HepG2 (cell line): Measurements from ENCODE around the gene SYNJ2. TPM values are rescaled to one million over a fixed set of nuclear protein-coding genes. Genes with fewer than 3 reads are reported as not detected.

ENCODE experiments used
- KDM5B ChIP-seq: sonication (generic); formaldehyde crosslinking; IDR thresholded peaks from 2 replicates; pipeline ENCODE4 v1.4.0; 2020; ENCODE audit warnings: missing genetic modification reagents, mild to moderate bottlenecking, borderline replicate concordance
- MED8 ChIP-seq: sonication (generic); formaldehyde crosslinking; IDR thresholded peaks from 2 replicates; pipeline ENCODE4 v1.8.1; 2023; ENCODE audit warnings: mild to moderate bottlenecking, missing genetic modification reagents; ENCODE audit not compliant: insufficient replicate concordance
- RORA ChIP-seq: sonication (generic); formaldehyde crosslinking; IDR thresholded peaks from 2 replicates; pipeline ENCODE4 v1.5.0; 2020; ENCODE audit warnings: mild to moderate bottlenecking, missing genetic modification reagents, moderate library complexity
- SOX6 ChIP-seq, 2 experiments: fragments of 450-650 bp in 1 of 2; sonication (generic) in 1 of 2; formaldehyde crosslinking in 1 of 2; IDR thresholded peaks; 2 replicates each; pipeline versions ENCODE4 v1.4.0 to v1.6.1; 2017 to 2020; ENCODE audit warnings: antibody characterized with exemption in 1 of 2, mild to moderate bottlenecking in 1 of 2, missing genetic modification reagents in 1 of 2
- YY1 ChIP-seq: IDR thresholded peaks from 2 replicates; pipeline ENCODE4 v1.6.1; 2011; ENCODE audit warnings: low read length, low read depth, moderate library complexity, mild to moderate bottlenecking; ENCODE audit not compliant: insufficient read depth, insufficient replicate concordance
- ZFP37 ChIP-seq: sonication (generic); formaldehyde crosslinking; IDR thresholded peaks from 2 replicates; pipeline ENCODE4 v1.4.0; 2020; ENCODE audit warnings: missing genetic modification reagents, borderline replicate concordance
- ZNF660 ChIP-seq: sonication (generic); formaldehyde crosslinking; IDR thresholded peaks from 2 replicates; pipeline ENCODE4 v1.5.1; 2020; ENCODE audit warnings: mild to moderate bottlenecking, low read depth, missing genetic modification reagents, borderline replicate concordance
- ZNF691 ChIP-seq: sonication (generic); formaldehyde crosslinking; IDR thresholded peaks from 2 replicates; pipeline ENCODE4 v1.4.0; 2020; ENCODE audit warnings: missing genetic modification reagents, low read depth, mild to moderate bottlenecking, borderline replicate concordance
- ZNF883 ChIP-seq: sonication (generic); formaldehyde crosslinking; IDR thresholded peaks from 2 replicates; pipeline ENCODE4 v1.5.1; 2020; ENCODE audit warnings: mild to moderate bottlenecking, missing genetic modification reagents; ENCODE audit errors: not compliant biosample characterization
- polyA plus RNA-seq, 8 experiments: library from polyadenylated mRNA; depleted of rRNA in 3 of 8; stranded (reverse) in 7 of 8; unstranded in 1 of 8; fragments of >200 nt; fragmentation: Illumina TruSeq in 4 of 8; extraction: Trizol in 4 of 8; gene quantifications; 2 replicates each; pipeline versions ENCODE4 v1.2.1 to v1.2.3, GENCODE V29; 2011 to 2016; ENCODE audit warnings: low read depth in 4 of 8, missing spikeins in 1 of 8, mixed read lengths in 1 of 8; ENCODE audit not compliant: insufficient read depth in 1 of 8
- total RNA-seq, 5 experiments: library from RNA; depleted of rRNA; stranded (reverse); fragments of >200 nt; fragmentation: Illumina TruSeq; extraction: Trizol; gene quantifications; 2 replicates each; pipeline ENCODE4 v1.2.3, GENCODE V29; 2016; ENCODE audit warnings: low read depth in 1 of 5
- TF ChIP-seq, protein P1 (sequence below): sonication (generic); formaldehyde crosslinking; IDR thresholded peaks from 2 replicates; pipeline ENCODE4 v1.5.0; 2020; ENCODE audit warnings: mild to moderate bottlenecking, missing genetic modification reagents
- TF ChIP-seq, protein P2 (sequence below): sonication (generic); formaldehyde crosslinking; IDR thresholded peaks from 2 replicates; pipeline ENCODE4 v1.4.0; 2020; ENCODE audit warnings: missing genetic modification reagents, borderline replicate concordance
- TF ChIP-seq, protein P3 (sequence below): sonication (generic); formaldehyde crosslinking; IDR thresholded peaks from 2 replicates; pipeline ENCODE4 v1.8.0; 2022; ENCODE audit warnings: missing genetic modification reagents, mild to moderate bottlenecking, borderline replicate concordance
- TF ChIP-seq, protein P4 (sequence below): IDR thresholded peaks from 2 replicates; pipeline ENCODE4 v1.6.1; 2016

SYNJ2 gene
- total and polyA plus RNA-seq, 2 of the 13 experiments (the other 11 are each of a cell fraction or from before 2014, with no cell fraction given) = 39.1 to 57.6 TPM

GRCh38 chr6:158049055-158050028, 67.7 kb downstream of the SYNJ2 start (continued):
- TF ChIP-seq, protein P1, sequence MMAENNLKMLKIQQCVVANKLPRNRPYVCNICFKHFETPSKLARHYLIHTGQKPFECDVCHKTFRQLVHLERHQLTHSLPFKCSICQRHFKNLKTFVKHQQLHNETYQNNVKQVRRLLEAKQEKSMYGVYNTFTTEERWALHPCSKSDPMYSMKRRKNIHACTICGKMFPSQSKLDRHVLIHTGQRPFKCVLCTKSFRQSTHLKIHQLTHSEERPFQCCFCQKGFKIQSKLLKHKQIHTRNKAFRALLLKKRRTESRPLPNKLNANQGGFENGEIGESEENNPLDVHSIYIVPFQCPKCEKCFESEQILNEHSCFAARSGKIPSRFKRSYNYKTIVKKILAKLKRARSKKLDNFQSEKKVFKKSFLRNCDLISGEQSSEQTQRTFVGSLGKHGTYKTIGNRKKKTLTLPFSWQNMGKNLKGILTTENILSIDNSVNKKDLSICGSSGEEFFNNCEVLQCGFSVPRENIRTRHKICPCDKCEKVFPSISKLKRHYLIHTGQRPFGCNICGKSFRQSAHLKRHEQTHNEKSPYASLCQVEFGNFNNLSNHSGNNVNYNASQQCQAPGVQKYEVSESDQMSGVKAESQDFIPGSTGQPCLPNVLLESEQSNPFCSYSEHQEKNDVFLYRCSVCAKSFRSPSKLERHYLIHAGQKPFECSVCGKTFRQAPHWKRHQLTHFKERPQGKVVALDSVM = no peak
- TF ChIP-seq RORA (CRISPR knock-in tag) (no peak), ZNF883 (CRISPR knock-in tag) (peak; percentile 56), ZNF660 (CRISPR knock-in tag) (no peak), ZNF691 (CRISPR knock-in tag) (no peak), MED8 (CRISPR knock-in tag) (peak; percentile 27), KDM5B (CRISPR knock-in tag) (peak; percentile 38; the same call in 1 of the 2 replicates), ZFP37 (CRISPR knock-in tag) (no peak), SOX6 (IDR thresholded peaks at IDR 0.05) (no peak), SOX6 (CRISPR knock-in tag; IDR thresholded peaks at IDR 0.05) (peak; percentile 86), YY1 (peak; percentile 35)
- TF ChIP-seq, protein P2, sequence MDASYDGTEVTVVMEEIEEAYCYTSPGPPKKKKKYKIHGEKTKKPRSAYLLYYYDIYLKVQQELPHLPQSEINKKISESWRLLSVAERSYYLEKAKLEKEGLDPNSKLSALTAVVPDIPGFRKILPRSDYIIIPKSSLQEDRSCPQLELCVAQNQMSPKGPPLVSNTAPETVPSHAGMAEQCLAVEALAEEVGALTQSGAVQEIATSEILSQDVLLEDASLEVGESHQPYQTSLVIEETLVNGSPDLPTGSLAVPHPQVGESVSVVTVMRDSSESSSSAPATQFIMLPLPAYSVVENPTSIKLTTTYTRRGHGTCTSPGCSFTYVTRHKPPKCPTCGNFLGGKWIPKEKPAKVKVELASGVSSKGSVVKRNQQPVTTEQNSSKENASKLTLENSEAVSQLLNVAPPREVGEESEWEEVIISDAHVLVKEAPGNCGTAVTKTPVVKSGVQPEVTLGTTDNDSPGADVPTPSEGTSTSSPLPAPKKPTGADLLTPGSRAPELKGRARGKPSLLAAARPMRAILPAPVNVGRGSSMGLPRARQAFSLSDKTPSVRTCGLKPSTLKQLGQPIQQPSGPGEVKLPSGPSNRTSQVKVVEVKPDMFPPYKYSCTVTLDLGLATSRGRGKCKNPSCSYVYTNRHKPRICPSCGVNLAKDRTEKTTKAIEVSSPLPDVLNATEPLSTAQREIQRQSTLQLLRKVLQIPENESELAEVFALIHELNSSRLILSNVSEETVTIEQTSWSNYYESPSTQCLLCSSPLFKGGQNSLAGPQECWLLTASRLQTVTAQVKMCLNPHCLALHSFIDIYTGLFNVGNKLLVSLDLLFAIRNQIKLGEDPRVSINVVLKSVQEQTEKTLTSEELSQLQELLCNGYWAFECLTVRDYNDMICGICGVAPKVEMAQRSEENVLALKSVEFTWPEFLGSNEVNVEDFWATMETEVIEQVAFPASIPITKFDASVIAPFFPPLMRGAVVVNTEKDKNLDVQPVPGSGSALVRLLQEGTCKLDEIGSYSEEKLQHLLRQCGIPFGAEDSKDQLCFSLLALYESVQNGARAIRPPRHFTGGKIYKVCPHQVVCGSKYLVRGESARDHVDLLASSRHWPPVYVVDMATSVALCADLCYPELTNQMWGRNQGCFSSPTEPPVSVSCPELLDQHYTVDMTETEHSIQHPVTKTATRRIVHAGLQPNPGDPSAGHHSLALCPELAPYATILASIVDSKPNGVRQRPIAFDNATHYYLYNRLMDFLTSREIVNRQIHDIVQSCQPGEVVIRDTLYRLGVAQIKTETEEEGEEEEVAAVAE = no peak; the same call in 1 of the 2 replicates
- TF ChIP-seq, protein P3, sequence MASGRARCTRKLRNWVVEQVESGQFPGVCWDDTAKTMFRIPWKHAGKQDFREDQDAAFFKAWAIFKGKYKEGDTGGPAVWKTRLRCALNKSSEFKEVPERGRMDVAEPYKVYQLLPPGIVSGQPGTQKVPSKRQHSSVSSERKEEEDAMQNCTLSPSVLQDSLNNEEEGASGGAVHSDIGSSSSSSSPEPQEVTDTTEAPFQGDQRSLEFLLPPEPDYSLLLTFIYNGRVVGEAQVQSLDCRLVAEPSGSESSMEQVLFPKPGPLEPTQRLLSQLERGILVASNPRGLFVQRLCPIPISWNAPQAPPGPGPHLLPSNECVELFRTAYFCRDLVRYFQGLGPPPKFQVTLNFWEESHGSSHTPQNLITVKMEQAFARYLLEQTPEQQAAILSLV (CRISPR knock-in tag) = peak; percentile 88; the same call in 1 of the 2 replicates
- TF ChIP-seq, protein P4, sequence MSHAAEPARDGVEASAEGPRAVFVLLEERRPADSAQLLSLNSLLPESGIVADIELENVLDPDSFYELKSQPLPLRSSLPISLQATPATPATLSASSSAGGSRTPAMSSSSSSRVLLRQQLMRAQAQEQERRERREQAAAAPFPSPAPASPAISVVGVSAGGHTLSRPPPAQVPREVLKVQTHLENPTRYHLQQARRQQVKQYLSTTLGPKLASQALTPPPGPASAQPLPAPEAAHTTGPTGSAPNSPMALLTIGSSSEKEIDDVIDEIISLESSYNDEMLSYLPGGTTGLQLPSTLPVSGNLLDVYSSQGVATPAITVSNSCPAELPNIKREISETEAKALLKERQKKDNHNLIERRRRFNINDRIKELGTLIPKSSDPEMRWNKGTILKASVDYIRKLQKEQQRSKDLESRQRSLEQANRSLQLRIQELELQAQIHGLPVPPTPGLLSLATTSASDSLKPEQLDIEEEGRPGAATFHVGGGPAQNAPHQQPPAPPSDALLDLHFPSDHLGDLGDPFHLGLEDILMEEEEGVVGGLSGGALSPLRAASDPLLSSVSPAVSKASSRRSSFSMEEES (CRISPR knock-in tag) = 0 out of 2 replicates have a peak, but pooled peaks have one; percentile 48
